Measurements from ENCODE around the gene IKBKE.

DNA sequence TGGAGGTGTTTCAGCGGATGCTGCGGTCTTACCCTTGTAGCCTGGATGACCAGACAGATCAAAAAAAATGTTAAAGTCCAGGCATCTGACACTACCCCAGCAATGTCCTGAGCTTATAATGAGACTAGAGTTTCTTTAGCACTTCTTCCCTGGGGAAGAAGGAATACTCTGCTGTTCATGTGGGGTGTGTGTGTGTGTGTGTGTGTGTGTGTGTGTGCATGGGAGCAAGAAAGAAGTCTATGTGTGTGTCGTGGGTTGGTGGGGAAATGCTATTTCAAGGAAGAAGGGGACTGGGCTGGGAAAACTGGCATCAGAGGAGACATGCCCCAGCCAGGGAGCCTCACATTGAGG lies 34.1 kb downstream of the IKBKE start:
- no peak for TF ChIP-seq SIN3A (IDR thresholded peaks at IDR 0.05; ENCODE audit: low read depth)
- TF ChIP-seq EZH2 (IDR thresholded peaks at IDR 0.05): no peak
- TF ChIP-seq ZNF274 (IDR thresholded peaks at IDR 0.05; ENCODE audit: low read depth, low read length): no peak
